HFFc6 (cell line): ENCODE measurements around the gene SRCIN1. TPM values are rescaled to one million over a fixed set of nuclear protein-coding genes. Genes with fewer than 3 reads are reported as not detected.

ENCODE experiments used
- DNase-seq: peaks from one replicate; pipeline ENCODE4 v3.0.0-alpha.2; 2018
- H3K27ac Mint-ChIP-seq: 2 replicates; pipeline ENCODE4 v1.8.0; 2020; ENCODE audit warnings: mild to moderate bottlenecking, mixed read lengths
- H3K27me3 Mint-ChIP-seq: 2 replicates; pipeline ENCODE4 v1.8.0; 2021; ENCODE audit warnings: mild to moderate bottlenecking, moderate library complexity, mixed read lengths; ENCODE audit not compliant: insufficient read depth
- H3K36me3 Mint-ChIP-seq: 2 replicates; pipeline ENCODE4 v1.8.0; 2021; ENCODE audit warnings: low read depth, mixed read lengths
- H3K4me1 Mint-ChIP-seq: 2 replicates; pipeline ENCODE4 v1.8.0; 2020; ENCODE audit warnings: low read depth, mixed read lengths
- H3K4me3 Mint-ChIP-seq: 2 replicates; pipeline ENCODE4 v1.8.0; 2020; ENCODE audit warnings: mild to moderate bottlenecking, moderate library complexity, mixed read lengths
- H3K9me3 Mint-ChIP-seq: 2 replicates; pipeline ENCODE4 v1.8.0; 2020; ENCODE audit warnings: mild to moderate bottlenecking, mixed read lengths
- total RNA-seq, 6 experiments: library from RNA; stranded (reverse); fragmentation: NEBNext Ultra II Directional; extraction: Animal tissue kit (Norgen Biotek cat#: 25700); gene quantifications; 2 replicates in 1 of 6; 3 replicates in 5 of 6; pipeline ENCODE4 v1.2.3, GENCODE V29; 2021
- TF ChIP-seq, protein P1 (sequence below): fragments of 200-600 bp; sonication (generic); IDR thresholded peaks from 2 replicates; pipeline ENCODE4 v1.5.0; 2021; ENCODE audit warnings: antibody characterized with exemption, mild to moderate bottlenecking

The SRCIN1 gene
- total RNA-seq, 6 experiments from 2014 or later, result not detected

DNA sequence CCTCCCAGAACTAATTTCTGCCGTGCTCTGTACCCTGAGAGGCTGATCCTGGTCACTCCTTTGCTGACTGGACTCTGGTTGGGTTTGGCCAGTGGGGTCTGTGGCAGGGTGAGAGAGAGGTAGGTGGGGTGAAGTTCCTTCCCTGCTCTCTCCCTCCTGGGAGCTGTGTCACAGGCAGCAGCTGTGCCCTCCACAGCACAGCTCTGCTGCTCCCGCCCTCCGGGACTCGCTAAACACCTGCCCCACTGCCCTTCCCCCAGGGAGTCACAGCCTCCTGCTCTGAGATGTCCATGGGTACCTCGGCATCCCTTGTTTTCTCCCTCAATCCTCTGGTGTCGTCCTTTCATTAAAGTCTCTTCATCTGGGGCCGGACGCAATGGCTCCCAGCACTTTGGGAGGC lies 66.4 kb downstream of the SRCIN1 start:
- H3K27me3 Mint-ChIP-seq, result peaks cover 48% of the 10 kb centered on the region
- H3K36me3 Mint-ChIP-seq, result no peaks in the 10 kb centered on the region
- no peak overlapping the region for H3K4me3 Mint-ChIP-seq
- DNase-seq, result no peak
- no peaks in the 10 kb centered on the region for H3K4me1 Mint-ChIP-seq
- TF ChIP-seq, protein P1, sequence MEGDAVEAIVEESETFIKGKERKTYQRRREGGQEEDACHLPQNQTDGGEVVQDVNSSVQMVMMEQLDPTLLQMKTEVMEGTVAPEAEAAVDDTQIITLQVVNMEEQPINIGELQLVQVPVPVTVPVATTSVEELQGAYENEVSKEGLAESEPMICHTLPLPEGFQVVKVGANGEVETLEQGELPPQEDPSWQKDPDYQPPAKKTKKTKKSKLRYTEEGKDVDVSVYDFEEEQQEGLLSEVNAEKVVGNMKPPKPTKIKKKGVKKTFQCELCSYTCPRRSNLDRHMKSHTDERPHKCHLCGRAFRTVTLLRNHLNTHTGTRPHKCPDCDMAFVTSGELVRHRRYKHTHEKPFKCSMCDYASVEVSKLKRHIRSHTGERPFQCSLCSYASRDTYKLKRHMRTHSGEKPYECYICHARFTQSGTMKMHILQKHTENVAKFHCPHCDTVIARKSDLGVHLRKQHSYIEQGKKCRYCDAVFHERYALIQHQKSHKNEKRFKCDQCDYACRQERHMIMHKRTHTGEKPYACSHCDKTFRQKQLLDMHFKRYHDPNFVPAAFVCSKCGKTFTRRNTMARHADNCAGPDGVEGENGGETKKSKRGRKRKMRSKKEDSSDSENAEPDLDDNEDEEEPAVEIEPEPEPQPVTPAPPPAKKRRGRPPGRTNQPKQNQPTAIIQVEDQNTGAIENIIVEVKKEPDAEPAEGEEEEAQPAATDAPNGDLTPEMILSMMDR, result no peak
- no peak overlapping the region for H3K27ac Mint-ChIP-seq
- H3K9me3 Mint-ChIP-seq, result no peaks in the 10 kb centered on the region

DNA sequence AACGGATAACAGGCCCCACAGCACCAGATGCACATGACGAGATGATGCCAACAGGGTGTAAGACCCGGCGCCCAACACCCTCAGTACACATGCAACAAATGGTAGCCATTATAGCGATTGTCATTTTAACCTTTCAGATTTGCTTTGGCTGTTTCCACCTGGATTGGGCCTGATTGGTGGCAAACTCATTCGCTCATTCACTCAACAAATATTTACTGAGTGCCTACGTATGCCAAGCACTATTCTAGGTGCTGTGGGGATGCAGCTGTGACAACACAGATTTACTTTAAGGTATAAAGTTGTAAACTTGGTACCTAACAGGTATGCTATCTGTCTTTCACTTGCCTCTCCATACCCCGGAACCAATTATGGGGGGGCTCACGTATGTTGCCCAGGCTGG lies 66.8 kb downstream of the SRCIN1 start:
- Mint-ChIP-seq H3K36me3 (no peaks in the 10 kb centered on the region), H3K27me3 (peaks cover 47% of the 10 kb centered on the region), H3K4me1 (no peaks in the 10 kb centered on the region), H3K9me3 (no peaks in the 10 kb centered on the region), H3K27ac (no peak overlapping the region), H3K4me3 (no peak overlapping the region)
- TF ChIP-seq, protein P1, result no peak
- DNase-seq, result no peak

DNA sequence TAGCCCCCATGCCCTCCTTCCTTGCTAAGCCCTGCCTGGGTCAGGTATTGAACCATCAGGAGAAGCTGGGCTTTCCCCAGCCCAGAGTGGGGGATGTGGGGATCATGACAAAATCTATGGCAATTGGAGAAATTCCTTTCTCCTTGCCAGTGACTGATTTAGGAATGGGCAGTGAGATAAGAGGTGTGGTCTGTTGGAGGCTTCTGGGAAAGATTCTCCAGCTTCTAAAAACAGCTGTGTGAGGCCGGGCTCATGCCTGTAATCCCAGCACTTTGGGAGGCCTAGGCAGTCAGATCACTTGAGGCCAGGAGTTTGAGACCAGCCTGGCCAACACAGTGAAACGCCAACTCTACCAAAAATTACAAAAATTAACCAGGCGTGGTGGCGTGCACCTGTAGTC lies 69.1 kb downstream of the SRCIN1 start:
- DNase-seq, result no peak
- peaks cover 41% of the 10 kb centered on the region for H3K27me3 Mint-ChIP-seq
- H3K27ac Mint-ChIP-seq, result no peak overlapping the region
- H3K36me3 Mint-ChIP-seq, result no peaks in the 10 kb centered on the region
- no peaks in the 10 kb centered on the region for H3K4me1 Mint-ChIP-seq
- no peak overlapping the region for H3K4me3 Mint-ChIP-seq
- H3K9me3 Mint-ChIP-seq, result no peaks in the 10 kb centered on the region
- TF ChIP-seq, protein P1, result no peak

GRCh38 chr17:38535886-38536285 lies 69.9 kb downstream of the SRCIN1 start:
- no peak overlapping the region for H3K4me3 Mint-ChIP-seq
- DNase-seq, result no peak
- H3K36me3 Mint-ChIP-seq, result no peaks in the 10 kb centered on the region
- TF ChIP-seq, protein P1, result no peak
- H3K27ac Mint-ChIP-seq, result no peak overlapping the region
- no peaks in the 10 kb centered on the region for H3K4me1 Mint-ChIP-seq
- H3K27me3 Mint-ChIP-seq, result peaks cover 36% of the 10 kb centered on the region
- H3K9me3 Mint-ChIP-seq, result no peaks in the 10 kb centered on the region

GRCh38 chr17:38534498-38534885 lies 71.3 kb downstream of the SRCIN1 start:
- Mint-ChIP-seq H3K27me3 (peaks cover 44% of the 10 kb centered on the region), H3K9me3 (no peaks in the 10 kb centered on the region), H3K27ac (no peak overlapping the region), H3K36me3 (no peaks in the 10 kb centered on the region), H3K4me1 (no peaks in the 10 kb centered on the region), H3K4me3 (no peak overlapping the region)
- no peak for DNase-seq
- TF ChIP-seq, protein P1, result no peak
